Measurements from ENCODE around the gene TRMT61A. TPM values are rescaled to one million over a fixed set of nuclear protein-coding genes. Genes with fewer than 3 reads are reported as not detected.

TRMT61A gene
- 6.2 and 11.7 TPM in 2 replicates for polyA plus RNA-seq (2011; rRNA removed)
- 3.7 and 4.5 TPM in 2 replicates for polyA minus RNA-seq (2011; rRNA and poly(A)+ RNA removed)

DNA sequence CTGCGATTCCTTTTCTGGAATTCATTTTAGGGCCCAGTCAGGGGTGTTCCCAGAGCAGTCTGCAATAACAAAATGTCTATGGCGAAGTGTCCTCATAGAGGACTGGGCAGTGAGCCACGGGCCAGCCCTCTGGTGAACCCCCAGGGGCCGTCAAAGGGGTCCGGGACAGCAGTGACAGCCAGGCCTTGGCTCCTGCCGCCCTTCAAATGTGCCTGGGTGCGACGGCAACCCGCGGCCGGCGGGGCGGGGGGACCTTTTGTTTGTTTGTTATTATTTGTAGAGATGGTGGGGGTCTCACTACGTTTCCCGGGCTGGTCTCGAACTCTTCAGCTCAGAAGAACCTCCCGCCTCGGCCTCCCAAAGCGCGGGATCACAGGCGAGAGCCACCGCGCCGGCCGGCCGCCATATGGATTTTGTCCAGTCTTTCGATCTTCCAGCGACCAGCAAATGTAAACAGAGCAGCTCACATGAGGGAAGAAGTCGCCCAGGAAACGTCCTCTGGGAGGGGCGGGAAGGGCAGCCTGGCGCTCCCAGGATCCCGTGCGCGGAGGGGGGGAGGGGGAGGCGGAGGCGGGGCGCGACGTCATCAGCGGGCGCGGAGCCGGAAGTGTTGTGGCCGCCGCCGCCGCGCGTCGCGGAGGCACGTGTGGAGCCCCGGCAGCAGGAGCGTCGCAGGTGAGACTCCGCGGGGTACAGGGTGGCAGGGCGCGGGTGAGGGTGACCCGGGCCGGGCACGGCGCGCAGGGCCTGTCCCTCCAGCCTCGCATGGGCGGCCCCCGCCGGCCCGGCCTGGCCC lies at the start of gene TRMT61A:
TSS of gene TRMT61A (plus strand) at position 610 of the 796 bp plus-strand sequence. CDS start 783 bp downstream, outside the sequence.
- peaks cover under 1% of the 10 kb centered on the region; the same call in 1 of the 2 replicates for H3K27me3 ChIP-seq (ENCODE audit: control insufficient read depth, insufficient read depth, low read length)
- TF ChIP-seq, protein P1, sequence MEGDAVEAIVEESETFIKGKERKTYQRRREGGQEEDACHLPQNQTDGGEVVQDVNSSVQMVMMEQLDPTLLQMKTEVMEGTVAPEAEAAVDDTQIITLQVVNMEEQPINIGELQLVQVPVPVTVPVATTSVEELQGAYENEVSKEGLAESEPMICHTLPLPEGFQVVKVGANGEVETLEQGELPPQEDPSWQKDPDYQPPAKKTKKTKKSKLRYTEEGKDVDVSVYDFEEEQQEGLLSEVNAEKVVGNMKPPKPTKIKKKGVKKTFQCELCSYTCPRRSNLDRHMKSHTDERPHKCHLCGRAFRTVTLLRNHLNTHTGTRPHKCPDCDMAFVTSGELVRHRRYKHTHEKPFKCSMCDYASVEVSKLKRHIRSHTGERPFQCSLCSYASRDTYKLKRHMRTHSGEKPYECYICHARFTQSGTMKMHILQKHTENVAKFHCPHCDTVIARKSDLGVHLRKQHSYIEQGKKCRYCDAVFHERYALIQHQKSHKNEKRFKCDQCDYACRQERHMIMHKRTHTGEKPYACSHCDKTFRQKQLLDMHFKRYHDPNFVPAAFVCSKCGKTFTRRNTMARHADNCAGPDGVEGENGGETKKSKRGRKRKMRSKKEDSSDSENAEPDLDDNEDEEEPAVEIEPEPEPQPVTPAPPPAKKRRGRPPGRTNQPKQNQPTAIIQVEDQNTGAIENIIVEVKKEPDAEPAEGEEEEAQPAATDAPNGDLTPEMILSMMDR (IDR thresholded peaks at IDR 0.05; ENCODE audit: insufficient read depth, low read depth, low read length), result no peak
- H3K36me3 ChIP-seq (ENCODE audit: control insufficient read depth, insufficient read depth, low read length), result peaks cover 4% of the 10 kb centered on the region
- CTCF ChIA-PET, result interaction anchor here (1.5 to 3.0 kb wide), 7 partner anchors 8 to 29 kb away, joined by 6 to 18 read pairs (median 9); no protein-coding TSS in a partner anchor
- DNase-seq (ENCODE audit: low read depth), result no peak
- H3K4me3 ChIP-seq (ENCODE audit: low read depth, low read length), result peak within 1 kb of the TSS; percentile 96
- POLR2A ChIA-PET, result interaction anchor here (0.7 kb wide), 1 partner anchor 10 kb away, joined by 13 read pairs; no protein-coding TSS in a partner anchor

DNA sequence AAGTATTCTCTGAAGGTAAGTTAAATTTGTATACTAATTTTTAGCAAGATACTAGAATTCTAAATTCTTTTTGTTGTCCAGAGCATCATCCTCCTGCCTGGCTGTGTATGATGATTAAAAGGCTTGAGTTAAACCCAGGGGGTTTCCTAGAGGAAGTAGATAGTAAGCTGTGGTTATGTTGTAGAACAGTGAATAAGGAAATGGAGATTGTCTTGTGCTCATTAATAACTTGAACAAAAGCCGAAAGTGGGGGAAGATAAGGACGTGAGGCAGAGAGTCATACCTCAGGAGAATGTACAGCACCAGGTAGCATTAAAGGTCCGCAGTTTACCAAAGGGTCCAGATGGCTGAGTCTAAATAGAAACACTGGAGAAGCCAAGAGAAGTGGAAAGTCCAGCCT lies 48.4 kb upstream of the TRMT61A start:
- ChIA-PET POLR2A (no interaction called here), CTCF (no interaction called here)
- TF ChIP-seq, protein P1 (IDR thresholded peaks at IDR 0.05; ENCODE audit: insufficient read depth, low read depth, low read length), result no peak
- Histone ChIP-seq H3K27me3 (ENCODE audit: control insufficient read depth, insufficient read depth, low read length) (no peaks in the 10 kb centered on the region), H3K4me3 (ENCODE audit: low read depth, low read length) (no peak overlapping the region), H3K36me3 (ENCODE audit: control insufficient read depth, insufficient read depth, low read length) (peaks cover 12% of the 10 kb centered on the region)
- no peak for DNase-seq (ENCODE audit: low read depth)

DNA sequence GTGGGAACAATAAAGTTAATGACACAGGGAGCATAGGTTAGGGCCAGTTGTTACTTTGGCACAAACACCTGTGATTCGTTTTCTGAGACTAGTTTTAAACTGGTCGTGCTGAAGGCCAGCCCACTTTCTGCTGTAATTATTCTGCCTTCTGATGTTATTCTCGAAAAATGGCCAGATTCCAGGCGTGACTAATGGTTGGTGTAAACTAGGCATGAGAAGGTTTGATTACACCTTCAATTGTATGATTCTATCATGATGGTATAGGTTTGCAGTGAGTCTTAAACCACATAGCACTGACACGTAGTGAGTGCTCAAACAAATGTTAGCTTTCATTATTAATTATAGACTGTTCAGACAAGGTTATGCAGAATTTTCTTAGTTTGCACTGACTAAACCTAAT lies 45.4 kb upstream of the TRMT61A start:
- ChIA-PET POLR2A (no interaction called here), CTCF (no interaction called here)
- DNase-seq (ENCODE audit: low read depth), result peak; percentile 27
- TF ChIP-seq, protein P1 (IDR thresholded peaks at IDR 0.05; ENCODE audit: insufficient read depth, low read depth, low read length), result no peak
- H3K27me3 ChIP-seq (ENCODE audit: control insufficient read depth, insufficient read depth, low read length), result no peaks in the 10 kb centered on the region
- no peak overlapping the region for H3K4me3 ChIP-seq (ENCODE audit: low read depth, low read length)
- peaks cover 7% of the 10 kb centered on the region for H3K36me3 ChIP-seq (ENCODE audit: control insufficient read depth, insufficient read depth, low read length)

DNA sequence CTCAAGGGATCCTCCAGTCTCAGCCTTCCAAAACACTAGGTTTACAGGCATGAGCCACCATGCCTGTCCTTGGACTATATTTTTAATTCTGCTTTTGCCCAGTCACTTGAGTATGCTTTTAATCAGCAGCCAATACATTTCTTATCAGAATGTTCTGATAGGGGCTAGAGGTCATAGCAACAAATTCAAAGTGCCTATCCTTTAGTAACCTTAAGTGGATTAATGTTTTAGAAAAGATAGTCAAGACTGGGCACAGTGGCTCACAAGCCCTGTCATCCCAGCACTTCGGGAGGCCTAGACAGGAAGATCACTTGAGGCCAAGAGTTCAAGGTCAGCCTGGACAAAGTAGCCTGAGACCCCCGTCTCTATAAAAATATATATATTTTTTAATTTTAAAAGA lies 43.5 kb upstream of the TRMT61A start:
- H3K27me3 ChIP-seq (ENCODE audit: control insufficient read depth, insufficient read depth, low read length), result no peaks in the 10 kb centered on the region
- 0 out of 2 replicates have a peak, but pooled peaks cover 5% of the 10 kb centered on the region for H3K36me3 ChIP-seq (ENCODE audit: control insufficient read depth, insufficient read depth, low read length)
- ChIA-PET POLR2A (no interaction called here), CTCF (interaction anchor here (0.6 kb wide), 1 partner anchor 74 kb away, joined by 4 read pairs; no protein-coding TSS in a partner anchor)
- H3K4me3 ChIP-seq (ENCODE audit: low read depth, low read length), result no peak overlapping the region
- TF ChIP-seq, protein P1 (IDR thresholded peaks at IDR 0.05; ENCODE audit: insufficient read depth, low read depth, low read length), result no peak
- no peak for DNase-seq (ENCODE audit: low read depth)

DNA sequence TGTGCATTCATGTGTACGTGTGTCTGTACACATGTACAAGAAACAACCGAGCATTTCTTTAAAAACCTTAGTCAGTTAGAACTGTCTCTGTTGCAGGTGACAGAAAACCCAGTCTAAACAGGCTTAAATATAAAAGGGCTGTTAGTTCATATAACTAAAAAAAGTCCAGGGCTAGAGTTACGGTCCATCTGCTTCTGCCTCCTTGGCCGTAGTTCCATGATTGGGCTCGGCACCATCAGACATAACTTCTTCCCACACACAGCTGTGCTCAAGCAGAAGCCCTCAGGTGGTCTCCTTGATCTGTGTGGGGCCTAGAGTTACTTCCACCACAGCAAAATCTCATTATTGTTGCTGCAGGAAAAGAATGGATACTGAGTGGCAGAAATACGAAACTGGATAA lies 40.9 kb upstream of the TRMT61A start:
- POLR2A ChIA-PET, result no interaction called here
- Histone ChIP-seq H3K36me3 (ENCODE audit: control insufficient read depth, insufficient read depth, low read length) (peaks cover 11% of the 10 kb centered on the region), H3K27me3 (ENCODE audit: control insufficient read depth, insufficient read depth, low read length) (no peaks in the 10 kb centered on the region), H3K4me3 (ENCODE audit: low read depth, low read length) (no peak overlapping the region)
- CTCF ChIA-PET, result interaction anchor here (1.0 to 1.9 kb wide), 2 partner anchors 59 to 94 kb away, joined by 4 to 7 read pairs; no protein-coding TSS in a partner anchor
- no peak for DNase-seq (ENCODE audit: low read depth)
- TF ChIP-seq, protein P1 (IDR thresholded peaks at IDR 0.05; ENCODE audit: insufficient read depth, low read depth, low read length), result no peak

Measured in BJ (cell line).